Mesenchymal stem cell (in vitro differentiated cells and primary cell): ENCODE measurements around the gene PATZ1.

ENCODE experiments used
- DNase-seq: peaks from one replicate; pipeline ENCODE4 v3.0.0-alpha.2; 2013
- H2AFZ ChIP-seq: one replicate; pipeline ENCODE4 v1.6.1; 2013; ENCODE audit warnings: low read depth, mild to moderate bottlenecking, control low read depth, inconsistent platforms, low read length, moderate library complexity
- H2AK5ac ChIP-seq: 2 replicates; pipeline ENCODE4 v1.6.1; 2013; ENCODE audit warnings: low read length, moderate library complexity, mild to moderate bottlenecking, inconsistent platforms; ENCODE audit not compliant: severe bottlenecking
- H2BK120ac ChIP-seq: one replicate; pipeline ENCODE4 v1.6.1; 2013; ENCODE audit warnings: low read depth, mild to moderate bottlenecking, inconsistent platforms, low read length, moderate library complexity
- H2BK12ac ChIP-seq, 2 experiments: one replicate each; pipeline ENCODE4 v1.6.1; 2013; ENCODE audit warnings: inconsistent platforms in 2 of 2, low read length in 2 of 2, mild to moderate bottlenecking in 2 of 2, moderate library complexity in 2 of 2, control low read depth in 1 of 2
- H2BK15ac ChIP-seq: one replicate; pipeline ENCODE4 v1.6.1; 2013; ENCODE audit warnings: mild to moderate bottlenecking, low read depth, inconsistent platforms; ENCODE audit not compliant: poor library complexity, severe bottlenecking
- H2BK5ac ChIP-seq: 2 replicates; pipeline ENCODE4 v1.6.1; 2013; ENCODE audit warnings: low read depth, mild to moderate bottlenecking, low read length, control low read depth, inconsistent platforms; ENCODE audit not compliant: poor library complexity, severe bottlenecking
- H3K14ac ChIP-seq, 2 experiments: one replicate each; pipeline ENCODE4 v1.6.1; 2013; ENCODE audit warnings: inconsistent platforms in 2 of 2, low read length in 2 of 2, control low read depth in 1 of 2, mild to moderate bottlenecking in 1 of 2, moderate library complexity in 1 of 2
- H3K18ac ChIP-seq, 2 experiments: one replicate each; pipeline ENCODE4 v1.6.1; 2013; ENCODE audit warnings: inconsistent platforms in 2 of 2, low read length in 2 of 2, control low read depth in 1 of 2, low read depth in 1 of 2, mild to moderate bottlenecking in 1 of 2
- H3K23ac ChIP-seq, 2 experiments: one replicate each; pipeline ENCODE4 v1.6.1; 2013; ENCODE audit warnings: inconsistent platforms in 2 of 2, low read length in 2 of 2, mild to moderate bottlenecking in 2 of 2, moderate library complexity in 2 of 2, control low read depth in 1 of 2
- H3K27ac ChIP-seq: 2 replicates; pipeline ENCODE4 v1.5.1; 2013; ENCODE audit warnings: mild to moderate bottlenecking, moderate library complexity, low read length, control low read depth, inconsistent platforms; ENCODE audit not compliant: poor library complexity, severe bottlenecking
- H3K27me3 ChIP-seq, 2 experiments: 2 replicates each; pipeline versions ENCODE4 v1.6.1 to v1.7.0; 2013; ENCODE audit warnings: low read length in 2 of 2, mild to moderate bottlenecking in 2 of 2, moderate library complexity in 2 of 2, control low read depth in 1 of 2, inconsistent platforms in 1 of 2; ENCODE audit not compliant: control insufficient read depth in 1 of 2, insufficient read depth in 1 of 2
- H3K36me3 ChIP-seq, 2 experiments: 2 replicates each; pipeline versions ENCODE4 v1.6.1 to v1.7.0; 2013; ENCODE audit warnings: low read length in 2 of 2, control low read depth in 1 of 2, inconsistent platforms in 1 of 2, low read depth in 1 of 2, mild to moderate bottlenecking in 1 of 2; ENCODE audit not compliant: insufficient read depth in 2 of 2, control insufficient read depth in 1 of 2
- H3K4ac ChIP-seq, 2 experiments: one replicate each; pipeline ENCODE4 v1.6.1; 2013; ENCODE audit warnings: inconsistent platforms in 2 of 2, low read length in 2 of 2, mild to moderate bottlenecking in 2 of 2, moderate library complexity in 2 of 2, control low read depth in 1 of 2, low read depth in 1 of 2
- H3K4me1 ChIP-seq: 2 replicates; pipeline ENCODE4 v1.6.1; 2013; ENCODE audit warnings: low read depth, low read length, control low read depth; ENCODE audit not compliant: control insufficient read depth, insufficient read depth
- H3K4me2 ChIP-seq: 2 replicates; pipeline ENCODE4 v1.6.1; 2013; ENCODE audit warnings: low read length, mild to moderate bottlenecking, inconsistent platforms; ENCODE audit not compliant: poor library complexity, severe bottlenecking
- H3K4me3 ChIP-seq, 2 experiments: 2 replicates each; pipeline versions ENCODE4 v1.5.1 to v1.7.0; 2013; ENCODE audit warnings: low read length in 2 of 2, mild to moderate bottlenecking in 2 of 2, control low read depth in 1 of 2, low read depth in 1 of 2; ENCODE audit not compliant: insufficient read depth in 1 of 2
- H3K79me1 ChIP-seq: replicated peaks from 2 replicates; pipeline ENCODE4 v1.6.1; 2013; ENCODE audit warnings: mild to moderate bottlenecking, control low read depth, low read length, inconsistent platforms; ENCODE audit not compliant: poor library complexity, severe bottlenecking
- H3K9ac ChIP-seq: 2 replicates; pipeline ENCODE4 v1.7.0; 2013; ENCODE audit warnings: mild to moderate bottlenecking, low read length, moderate library complexity
- H3K9me3 ChIP-seq: 2 replicates; pipeline ENCODE4 v1.7.0; 2013; ENCODE audit warnings: mild to moderate bottlenecking, low read length; ENCODE audit not compliant: control insufficient read depth
- H4K8ac ChIP-seq: one replicate; pipeline ENCODE4 v1.6.1; 2013; ENCODE audit warnings: inconsistent platforms, mild to moderate bottlenecking, low read length, moderate library complexity
- H4K91ac ChIP-seq: one replicate; pipeline ENCODE4 v1.6.1; 2013; ENCODE audit warnings: mild to moderate bottlenecking, low read length, inconsistent platforms
- WGBS: methylation state at CpG from one replicate; pipeline ENCODE4 v1.1.7; 2013; ENCODE audit warnings: mixed read lengths; 5-methylcytosine and 5-hydroxymethylcytosine counted together

PATZ1 gene

GRCh38 chr22:31287818-31288495, 58.2 kb downstream of the PATZ1 start:
- Histone ChIP-seq H3K14ac (no peak overlapping the region), H3K9ac (no peak overlapping the region), H3K27me3 (no peaks in the 10 kb centered on the region), H3K23ac (no peak overlapping the region), H2AFZ (no peak overlapping the region), H3K36me3 (peaks cover 31 to 64% of the 10 kb centered on the region in 2 experiments), H4K91ac (no peak overlapping the region), H3K4me2 (no peak overlapping the region), H3K79me1 (peaks cover 7% of the 10 kb centered on the region), H2BK12ac (no peak overlapping the region), H3K27ac (no peak overlapping the region), H3K4me3 (no peak overlapping the region), H3K9me3 (no peaks in the 10 kb centered on the region), H2BK15ac (no peak overlapping the region), H3K4ac (no peak overlapping the region), H3K4me1 (peaks cover 8% of the 10 kb centered on the region), H3K18ac (no peak overlapping the region), H4K8ac (no peak overlapping the region), H2BK5ac (no peak overlapping the region), H2BK120ac (no peak overlapping the region), H2AK5ac (no peak overlapping the region)
- DNase-seq: no peak
- WGBS: 96% methylated on average over 4 of the region's 6 CpGs

GRCh38 chr22:31286360-31287255, 59.5 kb downstream of the PATZ1 start:
- Histone ChIP-seq H3K27me3 (no peaks in the 10 kb centered on the region), H3K4me1 (peaks cover 8% of the 10 kb centered on the region), H3K18ac (no peak overlapping the region), H3K4ac (no peak overlapping the region), H4K91ac (no peak overlapping the region), H3K9me3 (no peaks in the 10 kb centered on the region), H2AK5ac (no peak overlapping the region), H2BK12ac (no peak overlapping the region), H3K4me3 (no peak overlapping the region), H3K79me1 (peaks cover 7% of the 10 kb centered on the region), H3K4me2 (no peak overlapping the region), H4K8ac (no peak overlapping the region), H3K14ac (no peak overlapping the region), H2BK15ac (no peak overlapping the region), H2BK120ac (no peak overlapping the region), H3K9ac (no peak overlapping the region), H3K27ac (no peak overlapping the region), H3K36me3 (peaks cover 44 to 77% of the 10 kb centered on the region in 2 experiments), H2AFZ (no peak overlapping the region), H3K23ac (no peak overlapping the region), H2BK5ac (no peak overlapping the region)
- peak; percentile 30 for DNase-seq
- WGBS: 63% methylated on average over 8 of the region's 8 CpGs

GRCh38 chr22:31284281-31285155, 61.6 kb downstream of the PATZ1 start:
- Histone ChIP-seq H3K18ac (no peak overlapping the region), H3K4me2 (no peak overlapping the region), H2AK5ac (no peak overlapping the region), H2BK12ac (no peak overlapping the region), H2BK15ac (no peak overlapping the region), H3K4ac (no peak overlapping the region), H3K27me3 (no peaks in the 10 kb centered on the region), H4K91ac (no peak overlapping the region), H4K8ac (no peak overlapping the region), H3K9me3 (no peaks in the 10 kb centered on the region), H3K4me1 (peaks cover 7% of the 10 kb centered on the region), H3K79me1 (peaks cover 3% of the 10 kb centered on the region), H3K36me3 (peaks cover 53 to 93% of the 10 kb centered on the region in 2 experiments), H3K4me3 (no peak overlapping the region), H3K23ac (peak overlapping the region in 1 of 2 experiments; percentile 16), H3K27ac (no peak overlapping the region), H2BK5ac (no peak overlapping the region), H2AFZ (no peak overlapping the region), H3K14ac (no peak overlapping the region), H3K9ac (no peak overlapping the region), H2BK120ac (no peak overlapping the region)
- WGBS: 59% methylated on average over 3 of the region's 3 CpGs
- no peak for DNase-seq
